Measurements from ENCODE around the gene VDR.
A peak's percentile ranks its signal among the peaks of the same experiment; 100 is the strongest.

The VDR gene

DNA sequence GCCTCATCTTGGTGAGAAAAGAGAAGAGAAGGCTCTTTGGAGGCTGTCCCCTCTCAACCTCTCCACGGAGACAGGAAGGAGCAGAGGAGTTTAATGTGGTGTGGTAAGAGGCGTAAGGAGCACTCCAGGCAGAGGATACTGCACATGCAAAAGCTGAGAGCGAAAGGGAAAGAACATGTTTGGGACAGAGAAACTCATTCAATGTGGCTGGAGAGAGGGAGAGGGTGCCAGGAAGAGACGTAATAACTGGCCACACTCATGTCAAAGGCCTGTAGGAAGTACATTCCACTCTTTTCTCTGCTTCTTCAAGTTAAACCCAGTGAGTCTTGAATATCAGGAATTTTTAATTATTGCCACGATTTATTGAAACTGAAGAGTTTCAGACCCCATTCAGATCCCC lies 12.0 kb downstream of the VDR start:
- no peak for DNase-seq (ENCODE audit: low spot score)

DNA sequence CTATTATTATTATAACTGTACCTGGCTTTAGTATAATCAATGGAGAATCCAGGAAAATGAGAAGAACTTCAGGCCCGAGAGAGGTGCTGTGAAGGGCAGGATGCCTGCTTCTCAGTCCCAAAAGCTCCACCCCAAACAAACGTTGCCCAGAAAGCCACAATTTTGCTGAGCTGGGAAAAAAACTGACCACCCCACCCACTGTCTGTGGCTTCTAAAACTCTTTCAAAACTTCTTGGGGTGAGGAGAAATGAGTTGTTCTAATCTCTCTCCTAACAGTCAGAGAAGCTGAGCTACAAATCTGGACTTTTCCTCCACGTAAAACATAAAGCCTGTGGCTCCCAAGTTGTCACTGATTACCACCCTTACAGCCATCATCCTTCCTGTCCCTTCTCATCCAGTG lies 13.4 kb downstream of the VDR start:
- DNase-seq (ENCODE audit: low spot score) = no peak

DNA sequence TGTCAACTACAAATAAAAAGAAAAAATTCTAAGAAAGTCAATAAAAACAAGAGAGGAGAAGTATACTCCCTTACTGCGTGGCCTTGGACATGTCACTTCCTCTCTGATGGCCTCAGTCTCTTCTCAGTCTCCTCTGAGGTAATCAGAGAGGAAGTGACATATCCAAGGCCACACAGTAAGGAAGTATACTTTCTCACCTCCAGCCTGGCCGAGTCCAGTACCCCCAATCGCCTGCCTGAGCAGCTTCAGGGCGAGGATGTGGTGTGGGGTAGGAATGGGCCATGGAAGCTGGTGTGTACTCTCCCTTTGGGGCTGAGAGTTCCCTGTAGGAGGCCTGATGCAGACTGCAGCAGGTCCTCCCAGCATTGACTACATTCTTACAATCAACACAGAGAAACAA lies 15.8 kb downstream of the VDR start:
- peak; percentile 23 for DNase-seq (ENCODE audit: low spot score)

- DNase-seq (ENCODE audit: low spot score) = no peak
Measured at GRCh38 chr12:47888153-47888819, 16.5 kb downstream of the VDR start.

DNA sequence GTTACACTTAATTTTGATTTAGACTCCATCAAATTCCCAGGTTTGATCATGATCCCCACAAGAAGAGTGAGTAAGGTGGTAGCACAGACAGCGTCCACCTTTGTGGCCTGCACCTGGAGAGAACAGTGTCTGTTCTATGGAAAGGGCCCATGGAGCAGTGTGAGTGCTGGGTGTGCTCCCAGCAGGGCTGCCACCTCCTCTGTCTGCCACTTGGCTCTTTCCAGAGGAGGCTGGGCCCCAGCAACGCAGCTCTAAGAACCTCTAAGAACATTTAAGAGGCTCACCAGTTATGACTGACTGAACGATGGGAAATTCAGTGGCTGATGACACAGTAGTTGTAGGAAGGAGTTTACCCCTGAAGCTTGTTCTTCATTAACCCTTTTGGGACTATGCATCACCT lies 17.3 kb downstream of the VDR start:
- no peak for DNase-seq (ENCODE audit: low spot score)

- no peak for DNase-seq (ENCODE audit: low spot score)
Measured at GRCh38 chr12:47886510-47887240, 18.1 kb downstream of the VDR start.

DNA sequence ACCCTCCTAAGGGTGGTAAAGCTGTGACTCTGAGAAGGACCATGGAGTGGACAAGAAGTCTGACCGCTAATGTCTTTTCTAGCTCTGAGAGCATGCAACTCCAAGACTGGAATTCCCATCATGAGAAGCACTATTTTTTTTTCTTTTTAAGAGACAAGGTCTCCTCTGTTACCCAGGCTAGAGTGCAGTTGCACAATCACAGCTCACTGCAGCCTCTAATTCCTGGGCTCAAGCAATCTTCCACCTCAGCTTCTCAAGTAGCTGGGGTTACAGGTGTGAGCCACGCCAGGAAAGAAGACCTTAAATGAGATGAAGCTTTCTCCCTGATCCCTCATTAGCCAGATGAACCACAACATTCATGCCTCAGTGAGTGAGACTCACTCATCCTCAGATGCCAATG lies 19.2 kb downstream of the VDR start:
- DNase-seq (ENCODE audit: low spot score) = no peak

DNA sequence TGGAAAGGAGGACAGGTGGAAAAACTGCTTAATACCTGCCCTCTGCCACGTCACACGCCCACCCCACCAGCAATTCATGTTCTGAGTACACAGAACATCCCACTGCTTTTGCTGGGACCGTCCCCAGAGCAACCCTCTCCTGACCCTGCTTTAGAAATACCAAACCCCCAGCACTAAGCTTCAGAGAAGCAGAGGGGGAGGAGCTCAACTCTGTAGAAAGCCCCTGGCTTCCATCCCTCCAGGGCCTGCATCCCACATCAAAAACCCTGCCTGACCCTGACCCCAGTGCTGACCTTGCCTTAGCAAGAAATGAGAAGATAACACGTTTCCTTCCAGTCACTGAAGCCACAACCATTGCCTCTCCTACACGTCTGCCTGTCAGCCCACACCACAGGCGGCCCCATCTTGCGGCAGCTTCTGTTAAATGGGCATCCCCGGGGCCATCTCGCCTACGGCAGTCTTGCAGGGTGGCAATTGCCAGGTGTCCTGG lies 19.7 kb downstream of the VDR start:
- DNase-seq (ENCODE audit: low spot score) = peak; percentile 18

DNA sequence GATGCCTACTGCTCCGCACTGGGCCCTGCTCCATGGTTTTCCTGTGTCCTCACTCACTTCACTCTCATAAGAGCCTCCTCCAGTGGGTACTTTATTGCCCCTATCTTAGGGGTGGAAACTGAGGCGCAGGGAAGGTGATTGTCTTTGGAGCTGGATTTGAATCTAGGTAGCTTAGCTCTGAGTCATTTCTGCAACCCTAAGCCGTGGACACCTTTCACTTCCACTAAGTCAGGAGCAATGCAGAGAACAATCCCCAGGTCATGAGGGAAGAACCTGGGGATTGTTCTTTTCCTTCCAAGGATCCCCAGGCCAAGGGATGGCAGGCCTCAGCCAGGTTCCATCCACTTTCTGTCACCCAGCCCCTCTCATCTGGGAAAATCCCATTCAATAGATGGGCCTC lies 20.3 kb downstream of the VDR start:
- no peak for DNase-seq (ENCODE audit: low spot score)

GRCh38 chr12:47883663-47884195 lies 21.1 kb downstream of the VDR start:
- DNase-seq (ENCODE audit: low spot score) = no peak

GRCh38 chr12:47882781-47883546 lies 21.8 kb downstream of the VDR start:
- DNase-seq (ENCODE audit: low spot score) = no peak

GRCh38 chr12:47881826-47882427 lies 22.9 kb downstream of the VDR start:
- DNase-seq (ENCODE audit: low spot score) = no peak

GRCh38 chr12:47881051-47881450 lies 23.7 kb downstream of the VDR start:
- no peak for DNase-seq (ENCODE audit: low spot score)

DNA sequence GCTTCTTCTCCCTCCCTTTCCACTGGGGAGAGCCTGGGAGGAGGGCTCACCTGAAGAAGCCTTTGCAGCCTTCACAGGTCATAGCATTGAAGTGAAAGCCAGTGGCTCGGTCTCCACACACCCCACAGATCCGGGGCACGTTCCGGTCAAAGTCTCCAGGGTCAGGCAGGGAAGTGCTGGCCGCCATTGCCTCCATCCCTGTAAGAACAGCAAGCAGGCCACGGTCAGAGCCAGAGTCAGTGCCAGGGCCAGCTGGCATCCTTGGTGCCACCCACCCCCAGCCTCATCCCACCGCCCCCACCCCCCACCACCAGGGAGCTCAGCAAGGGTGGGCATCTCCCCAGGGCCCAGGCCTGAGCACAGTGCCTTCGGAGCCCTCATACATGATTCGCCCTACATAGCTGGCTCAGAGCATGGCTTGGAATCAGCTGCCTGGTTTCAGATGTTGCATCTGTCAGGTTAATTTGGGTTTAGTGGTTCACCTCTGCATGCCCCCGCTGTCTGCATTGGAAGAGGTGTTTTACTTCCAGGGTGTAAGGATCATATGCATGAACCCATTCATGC lies 25.8 kb downstream of the VDR start:
- DNase-seq (ENCODE audit: low spot score) = no peak

DNA sequence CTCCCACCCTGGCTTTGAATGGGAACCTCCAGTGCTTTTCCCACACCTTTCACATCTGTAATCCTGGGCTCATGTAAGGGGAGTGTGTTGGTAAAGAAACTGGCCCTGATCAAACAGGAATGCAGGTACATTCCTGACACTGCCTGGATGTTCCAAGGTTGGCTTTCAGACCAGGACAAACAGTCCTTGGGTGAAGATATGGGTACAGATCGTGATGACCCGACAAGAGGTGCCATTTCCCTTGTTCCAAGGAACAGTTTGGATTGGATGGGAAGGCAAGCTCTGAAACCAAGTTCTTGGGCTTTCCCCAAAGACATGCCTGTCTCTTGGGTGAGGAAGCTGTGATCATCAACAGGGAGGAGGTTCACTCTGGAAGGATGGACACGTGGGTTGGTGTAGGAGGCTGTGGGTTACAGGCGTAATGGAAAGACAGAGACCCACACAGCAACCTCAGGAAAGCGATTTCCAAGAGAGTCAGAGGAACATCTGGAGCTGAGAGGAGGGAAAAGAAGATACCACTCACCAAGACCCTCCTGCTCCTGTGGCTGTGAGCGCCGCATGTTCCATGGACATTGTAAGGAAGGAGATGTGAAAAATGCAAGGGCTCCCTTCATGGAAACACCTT lies 26.4 kb downstream of the VDR start:
- no peak for DNase-seq (ENCODE audit: low spot score)

- DNase-seq (ENCODE audit: low spot score) = no peak
Measured at GRCh38 chr12:47877081-47877480, 27.7 kb downstream of the VDR start.

DNA sequence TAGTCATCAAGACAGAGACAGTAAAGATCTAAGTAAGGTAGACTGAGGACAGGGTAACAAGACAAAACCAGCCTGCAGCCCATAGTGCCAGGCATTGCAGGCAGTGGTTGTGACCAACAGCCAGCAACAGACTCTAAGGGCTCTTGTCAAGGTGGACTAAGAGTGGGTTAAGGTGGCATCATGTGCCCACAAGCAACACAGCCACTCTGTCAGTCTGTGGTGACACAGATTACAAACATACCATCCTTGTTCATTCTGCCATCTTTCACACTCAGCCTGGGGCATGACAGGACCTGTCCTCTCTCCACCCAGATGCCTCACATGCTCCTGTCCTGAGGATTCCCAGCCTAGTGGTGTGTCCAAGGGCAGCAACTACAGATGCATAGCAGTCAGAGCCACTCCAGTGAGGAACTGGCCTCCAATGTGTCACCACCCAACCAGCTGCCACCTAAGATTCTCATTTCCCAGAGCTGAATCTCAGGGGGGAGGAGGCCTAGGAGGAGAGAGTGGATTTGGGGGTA lies 28.3 kb downstream of the VDR start:
- DNase-seq (ENCODE audit: low spot score) = no peak

DNA sequence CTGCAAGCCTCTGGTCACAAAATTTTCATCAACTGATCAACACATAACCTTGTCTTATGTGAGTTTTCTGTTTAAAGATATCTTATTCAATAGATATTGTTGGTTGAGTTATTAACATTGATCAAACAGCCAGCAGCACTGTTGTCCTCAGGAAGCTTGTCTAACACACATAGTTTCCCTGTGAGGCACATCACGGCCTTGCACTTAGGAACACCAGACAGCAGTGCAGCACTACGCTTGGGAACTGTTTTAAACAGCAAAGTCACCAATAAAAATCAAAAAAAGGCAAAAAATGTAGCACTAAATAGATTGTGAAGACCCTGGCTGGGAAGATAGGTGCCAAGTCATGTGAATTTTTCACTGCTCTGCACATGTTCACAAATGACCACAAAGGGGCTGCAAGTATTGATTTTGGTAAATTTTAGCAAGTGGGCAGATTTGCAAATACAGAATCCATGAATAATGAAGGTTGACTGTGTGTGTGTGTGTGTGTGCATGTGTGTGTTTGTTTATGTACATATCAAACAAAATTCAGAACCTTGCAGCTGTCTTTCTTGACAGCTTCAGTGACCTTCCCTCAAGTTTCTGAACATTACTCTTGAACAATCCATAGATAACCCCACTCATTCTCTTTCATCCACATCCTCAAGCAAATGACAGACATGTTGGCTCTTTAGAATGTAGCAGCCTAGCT lies 28.9 kb downstream of the VDR start:
- no peak for DNase-seq (ENCODE audit: low spot score)

DNA sequence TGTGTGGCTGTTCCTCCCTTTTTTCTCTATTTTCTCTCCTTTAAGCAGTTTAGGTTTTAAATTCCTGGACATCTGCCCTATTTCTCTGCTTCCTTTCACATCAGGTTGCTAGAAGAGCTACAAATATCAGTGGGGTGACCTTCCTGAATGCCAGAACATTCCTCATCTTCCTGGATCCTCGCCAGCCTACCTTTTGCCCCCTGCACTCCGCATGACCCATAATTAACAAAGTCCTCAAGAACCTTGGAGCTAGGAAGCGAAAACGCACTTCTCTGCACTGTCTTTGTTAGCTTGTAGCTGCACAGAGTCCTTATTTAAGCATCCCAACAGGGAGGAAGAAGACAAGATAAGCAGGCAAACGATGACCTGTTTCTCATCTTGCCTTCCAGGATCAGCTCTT lies 30.5 kb downstream of the VDR start:
- no peak for DNase-seq (ENCODE audit: low spot score)

GRCh38 chr12:47870175-47870781 lies 34.5 kb downstream of the VDR start:
- no peak for DNase-seq (ENCODE audit: low spot score)

Data from CD4-positive, alpha-beta T cell treated with Interleukin-15 for 4 hours (primary cell).